Keratinocyte (primary cell): Measurements from ENCODE around the gene CDC14A.

Source experiments
- CTCF ChIP-seq, 3 experiments: IDR thresholded peaks in 1 of 3; conservative IDR thresholded peaks in 1 of 3; optimal IDR thresholded peaks in 1 of 3; 2 replicates in 2 of 3; 3 replicates in 1 of 3; pipeline versions ENCODE3 to v1.5.1; 2011; ENCODE audit warnings: low read length in 3 of 3, mild to moderate bottlenecking in 3 of 3, moderate library complexity in 2 of 3, control low read depth in 1 of 3, inconsistent platforms in 1 of 3; ENCODE audit not compliant: insufficient read depth in 2 of 3; ENCODE audit errors: extremely low read depth in 1 of 3
- EZH2 ChIP-seq: IDR thresholded peaks from one replicate; pipeline ENCODE4 v1.6.1; 2012; ENCODE audit warnings: inconsistent platforms, mild to moderate bottlenecking, low read length, moderate library complexity

- TF ChIP-seq CTCF (optimal IDR thresholded peaks at IDR 0.05 in 1 of 3, IDR thresholded peaks at IDR 0.05 in 1 of 3, conservative IDR thresholded peaks at IDR 0.05 in 1 of 3; ENCODE audit: extremely low read depth in 1 of 3, insufficient read depth in 2 of 3, low read length in 3 of 3) (no peak), EZH2 (no peak)
Measured at GRCh38 chr1:100343897-100344296, 8.4 kb upstream of the CDC14A start.
